Measurements from ENCODE around the gene EEF1E1.

The EEF1E1 gene

GRCh38 chr6:8075704-8076103 is 26.6 kb downstream of the EEF1E1 start (continued):
- TF ChIP-seq PRDM6 (tag by site-specific recombination; IDR thresholded peaks at IDR 0.05) (no peak), ELK4 (IDR thresholded peaks at IDR 0.05; ENCODE audit: borderline replicate concordance, low read depth, low read length) (no peak), ZNF416 (tag by site-specific recombination; IDR thresholded peaks at IDR 0.05) (no peak), REST (tag by site-specific recombination; IDR thresholded peaks at IDR 0.05) (no peak), ZNF341 (tag by site-specific recombination; IDR thresholded peaks at IDR 0.05; ENCODE audit: low read depth) (no peak)

DNA sequence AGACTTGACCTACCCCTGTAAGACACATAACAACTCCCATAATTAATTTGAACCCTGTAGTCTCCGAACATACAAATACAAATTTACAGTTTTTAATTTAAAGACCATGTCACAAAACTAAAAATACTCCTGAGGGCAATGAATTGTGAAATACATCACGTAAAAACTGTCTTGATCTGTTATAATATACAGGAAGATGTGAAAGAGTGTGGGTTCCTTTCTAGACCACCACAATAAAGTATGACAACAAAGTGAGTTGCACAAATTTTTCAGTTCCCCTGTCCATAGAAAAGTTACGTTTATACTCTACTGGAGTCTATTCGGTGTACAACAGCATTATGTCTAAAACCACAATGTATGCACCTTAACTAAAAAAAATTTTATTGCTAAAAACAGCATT is 27.2 kb downstream of the EEF1E1 start:
- CTCF ChIA-PET, result interaction anchor here (0.7 kb wide), 1 partner anchor 354 kb away, joined by 3 read pairs; no protein-coding TSS in a partner anchor
- no peak overlapping the region for H3K27ac ChIP-seq (ENCODE audit: extremely low read depth, low read depth, low read length)
- H3K9me3 ChIP-seq (ENCODE audit: control insufficient read depth, insufficient read depth, low read depth, low read length), result no peaks in the 10 kb centered on the region
- peaks cover 6 to 11% of the 10 kb centered on the region in 2 experiments; a peak in 2 of 3 replicates for H3K36me3 ChIP-seq (ENCODE audit: control insufficient read depth in 2 of 2, insufficient read depth in 1 of 2, low read length in 2 of 2)
- H3K4me1 ChIP-seq (ENCODE audit: control insufficient read depth, insufficient read depth, low read length), result no peaks in the 10 kb centered on the region
- no peak overlapping the region for H3K4me3 ChIP-seq (ENCODE audit: low read depth, low read length)
- POLR2A ChIA-PET, result no interaction called here
- TF ChIP-seq ZNF677 (tag by site-specific recombination; IDR thresholded peaks at IDR 0.05), result no peak
- no peak for TF ChIP-seq SCRT2 (tag by site-specific recombination; IDR thresholded peaks at IDR 0.05)
- no peak for TF ChIP-seq ZNF629 (tag by site-specific recombination; IDR thresholded peaks at IDR 0.05)
- TF ChIP-seq ZNF704 (tag by site-specific recombination; IDR thresholded peaks at IDR 0.05), result no peak
- no peak for TF ChIP-seq ZNF132 (tag by site-specific recombination; IDR thresholded peaks at IDR 0.05; ENCODE audit: borderline replicate concordance)
- no peak for TF ChIP-seq ZNF530 (tag by site-specific recombination; IDR thresholded peaks at IDR 0.05; ENCODE audit: low read depth)
- no peak for TF ChIP-seq ZNF404 (tag by site-specific recombination; IDR thresholded peaks at IDR 0.05)
- no peak for TF ChIP-seq ZSCAN5A (tag by site-specific recombination; IDR thresholded peaks at IDR 0.05)
- no peak for TF ChIP-seq REPIN1 (tag by site-specific recombination; IDR thresholded peaks at IDR 0.05; ENCODE audit: low read depth)
- no peak for TF ChIP-seq KLF10 (tag by site-specific recombination; IDR thresholded peaks at IDR 0.05)
- no peak for TF ChIP-seq ZSCAN16 (tag by site-specific recombination; IDR thresholded peaks at IDR 0.05)
- TF ChIP-seq ZNF24 (tag by site-specific recombination; IDR thresholded peaks at IDR 0.05), result no peak
- TF ChIP-seq ZNF23 (tag by site-specific recombination; IDR thresholded peaks at IDR 0.05; ENCODE audit: borderline replicate concordance), result no peak
- no peak for TF ChIP-seq ZBTB21 (tag by site-specific recombination; IDR thresholded peaks at IDR 0.05)
- TF ChIP-seq, protein P1, sequence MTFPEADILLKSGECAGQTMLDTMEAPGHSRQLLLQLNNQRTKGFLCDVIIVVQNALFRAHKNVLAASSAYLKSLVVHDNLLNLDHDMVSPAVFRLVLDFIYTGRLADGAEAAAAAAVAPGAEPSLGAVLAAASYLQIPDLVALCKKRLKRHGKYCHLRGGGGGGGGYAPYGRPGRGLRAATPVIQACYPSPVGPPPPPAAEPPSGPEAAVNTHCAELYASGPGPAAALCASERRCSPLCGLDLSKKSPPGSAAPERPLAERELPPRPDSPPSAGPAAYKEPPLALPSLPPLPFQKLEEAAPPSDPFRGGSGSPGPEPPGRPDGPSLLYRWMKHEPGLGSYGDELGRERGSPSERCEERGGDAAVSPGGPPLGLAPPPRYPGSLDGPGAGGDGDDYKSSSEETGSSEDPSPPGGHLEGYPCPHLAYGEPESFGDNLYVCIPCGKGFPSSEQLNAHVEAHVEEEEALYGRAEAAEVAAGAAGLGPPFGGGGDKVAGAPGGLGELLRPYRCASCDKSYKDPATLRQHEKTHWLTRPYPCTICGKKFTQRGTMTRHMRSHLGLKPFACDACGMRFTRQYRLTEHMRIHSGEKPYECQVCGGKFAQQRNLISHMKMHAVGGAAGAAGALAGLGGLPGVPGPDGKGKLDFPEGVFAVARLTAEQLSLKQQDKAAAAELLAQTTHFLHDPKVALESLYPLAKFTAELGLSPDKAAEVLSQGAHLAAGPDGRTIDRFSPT (tag by site-specific recombination; IDR thresholded peaks at IDR 0.05), result no peak
- TF ChIP-seq ZFP41 (tag by site-specific recombination; IDR thresholded peaks at IDR 0.05; ENCODE audit: borderline replicate concordance), result no peak
- TF ChIP-seq ATF2 (tag by site-specific recombination; IDR thresholded peaks at IDR 0.05; ENCODE audit: low read depth), result no peak
